ENCODE results near the gene DHRS4L2. TPM values are rescaled to one million over a fixed set of nuclear protein-coding genes. Genes with fewer than 3 reads are reported as not detected.

Gene DHRS4L2
- total and polyA plus RNA-seq, 10 of the 15 experiments (the other 5 are each of a cell fraction or from before 2014, with no cell fraction given): 2.8 to 49.3 (median 21.8) TPM

DNA sequence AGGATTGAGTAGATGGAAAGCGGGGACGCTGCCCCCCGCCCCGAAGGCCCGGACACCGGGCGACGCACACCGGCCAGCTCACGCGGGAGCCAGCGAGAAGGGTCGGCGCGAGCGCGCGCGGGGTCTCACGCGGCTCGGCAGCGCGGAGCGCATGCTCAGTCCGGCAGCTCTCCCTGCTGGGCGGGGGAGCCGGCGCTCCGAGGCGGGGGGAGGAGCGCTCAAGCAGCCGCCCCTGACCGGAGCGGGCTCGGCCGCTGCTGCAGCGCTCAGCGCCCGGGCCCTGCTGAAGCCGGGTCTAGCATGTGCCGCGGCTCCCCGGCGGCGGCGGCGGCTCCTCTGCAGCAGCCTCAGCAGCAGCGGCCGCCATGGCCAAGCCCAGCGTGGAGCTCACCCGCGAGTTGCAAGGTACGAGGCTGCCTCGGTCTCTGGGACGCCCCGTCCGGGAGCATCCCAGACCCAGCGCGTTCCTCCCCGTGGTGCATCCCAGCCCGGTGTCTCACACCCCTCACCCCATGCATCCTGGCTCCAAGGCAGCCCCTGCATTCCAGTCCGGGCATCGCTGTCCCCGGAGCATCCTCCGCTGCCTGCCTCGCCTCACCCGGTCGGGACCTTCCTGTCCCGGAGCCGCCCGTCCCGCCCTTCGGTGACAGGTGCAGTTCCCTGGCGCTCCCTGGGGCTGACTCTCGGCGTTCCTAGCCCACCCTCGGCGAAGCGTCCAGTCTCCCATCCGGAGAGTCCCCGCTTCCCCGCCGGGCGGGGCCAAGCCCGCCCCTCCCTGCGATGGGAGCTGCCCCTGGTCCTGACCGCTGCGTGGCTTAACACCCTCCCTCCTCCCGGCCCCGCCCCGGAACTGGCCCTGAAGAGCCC, 63.3 kb downstream of the DHRS4L2 start, which contains the start of gene CARMIL3 (continued):
- TF ChIP-seq GATAD2B (conservative IDR thresholded peaks at IDR 0.05; ENCODE audit: low read depth) (peak; percentile 71), IKZF1 (conservative IDR thresholded peaks at IDR 0.05) (peak; percentile 69), JUNB (IDR thresholded peaks at IDR 0.05) (no peak), E2F8 (IDR thresholded peaks at IDR 0.05; ENCODE audit: low read depth, partially characterized antibody) (no peak), GABPA (IDR thresholded peaks at IDR 0.05; ENCODE audit: low read depth) (no peak), RAD51 (IDR thresholded peaks at IDR 0.05) (no peak), SMAD1 (IDR thresholded peaks at IDR 0.05; ENCODE audit: low read depth, partially characterized antibody) (no peak), POLR2AphosphoS5 (IDR thresholded peaks at IDR 0.05; ENCODE audit: low read length) (peak; percentile 29; the same call in 1 of the 2 replicates), SMC3 (IDR thresholded peaks at IDR 0.05; ENCODE audit: borderline replicate concordance, low read length) (no peak), RB1 (IDR thresholded peaks at IDR 0.05; ENCODE audit: borderline replicate concordance) (0 out of 2 replicates have a peak, but pooled peaks have one; percentile 51), SMAD5 (IDR thresholded peaks at IDR 0.05; ENCODE audit: low read depth) (no peak), NRF1 (conservative IDR thresholded peaks at IDR 0.05; ENCODE audit: low read depth, low read length) (peak; percentile 43), DPF2 (IDR thresholded peaks at IDR 0.05) (peak; percentile 65; the same call in 1 of the 2 replicates), NR2F1 (conservative IDR thresholded peaks at IDR 0.05) (no peak), IRF3 (IDR thresholded peaks at IDR 0.05) (no peak), RBBP5 (conservative IDR thresholded peaks at IDR 0.05) (no peak), TCF3 (IDR thresholded peaks at IDR 0.05; ENCODE audit: borderline replicate concordance, insufficient read depth, low read depth, low read length) (0 out of 2 replicates have a peak, but pooled peaks have one; percentile 19), BACH1 (IDR thresholded peaks at IDR 0.05; ENCODE audit: borderline replicate concordance) (peak; percentile 88), REST (IDR thresholded peaks at IDR 0.05; ENCODE audit: low read depth, low read length) (peak; percentile 94)
